GM21786 (cell line): ENCODE measurements around the gene UPB1.
A peak's percentile ranks its signal among the peaks of the same experiment; 100 is the strongest.

Experiments
- ATAC-seq: cut with Tn5 transposase; IDR thresholded peaks from one replicate; pipeline ENCODE4 v1.9.1; 2021; ENCODE audit not compliant: unreplicated experiment

UPB1 gene

DNA sequence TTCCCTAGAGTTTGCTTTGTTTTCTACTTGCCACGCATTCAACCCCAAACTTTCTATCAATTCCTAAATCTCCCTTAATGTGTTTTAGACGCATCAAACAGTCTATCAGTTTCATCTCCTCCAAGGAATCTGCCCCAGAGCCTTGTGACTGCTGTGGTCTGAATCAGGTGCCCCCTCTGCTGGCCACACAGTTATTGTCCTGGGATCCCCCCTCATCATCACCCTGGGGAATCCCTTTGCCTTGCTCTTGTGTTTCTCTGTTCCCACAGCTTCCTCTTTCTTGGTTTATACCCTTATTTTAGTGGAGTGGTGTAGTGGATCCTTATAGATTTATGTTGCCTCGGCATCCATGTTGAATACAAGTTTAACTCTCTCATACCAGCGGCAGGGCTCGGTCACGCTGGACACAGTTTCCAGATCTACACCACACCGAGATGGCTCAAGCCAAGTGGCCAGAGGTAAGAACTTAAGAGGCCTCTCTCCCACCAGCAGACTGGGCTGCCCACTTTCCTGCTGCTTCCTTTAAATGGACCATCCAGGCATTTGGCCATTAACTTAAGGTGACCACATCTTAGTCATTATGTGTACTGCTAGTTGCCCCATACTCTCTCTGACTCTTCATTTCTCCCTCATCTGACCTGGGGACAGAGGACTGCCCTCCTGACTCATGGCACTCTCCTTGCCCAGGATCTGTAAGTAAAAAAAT lies 8.2 kb downstream of the UPB1 start:
- peak; percentile 61 for ATAC-seq

DNA sequence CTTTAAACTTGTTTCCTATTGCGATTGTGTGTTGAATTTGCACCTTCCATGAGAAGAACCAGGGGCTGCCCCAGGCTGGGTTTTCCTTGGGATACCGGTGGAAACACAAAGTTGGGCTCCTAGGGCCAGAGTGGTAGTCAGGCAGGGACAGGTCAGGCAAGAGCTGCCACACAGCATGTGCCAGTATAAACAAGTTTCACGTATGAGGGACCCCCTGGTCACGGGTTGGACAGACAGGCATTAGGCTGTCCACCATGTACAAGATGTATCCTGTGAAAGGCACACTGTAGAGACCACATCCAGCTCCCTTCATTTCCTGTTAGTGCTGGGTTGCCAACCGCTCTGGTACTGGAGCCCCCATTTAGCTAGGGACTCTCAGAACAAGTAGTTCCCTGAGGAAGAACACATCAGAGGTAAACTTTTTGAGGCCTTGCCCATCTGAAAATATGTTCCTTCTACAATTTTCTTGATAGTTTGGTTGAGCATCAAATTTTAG lies 8.8 kb downstream of the UPB1 start:
- no peak for ATAC-seq

DNA sequence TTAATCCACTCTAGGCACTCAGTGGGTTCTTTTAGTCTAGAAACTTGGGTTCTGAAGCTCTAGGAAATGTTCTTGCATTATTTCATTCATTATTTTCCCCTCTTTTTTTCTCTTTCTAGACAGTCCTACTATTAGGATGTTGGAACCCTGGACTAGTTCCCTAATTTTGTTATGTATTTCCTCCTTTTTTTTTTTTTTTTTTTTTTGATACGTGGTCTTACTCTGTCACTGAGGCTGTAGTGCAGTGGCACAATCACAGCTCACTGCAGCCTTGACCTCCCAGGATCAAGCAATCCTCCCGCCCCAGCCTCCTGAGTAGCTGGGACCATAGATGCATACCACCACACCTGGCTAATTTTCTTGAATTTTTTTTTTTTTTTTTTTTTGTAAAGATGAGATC lies 9.4 kb downstream of the UPB1 start:
- ATAC-seq: no peak

DNA sequence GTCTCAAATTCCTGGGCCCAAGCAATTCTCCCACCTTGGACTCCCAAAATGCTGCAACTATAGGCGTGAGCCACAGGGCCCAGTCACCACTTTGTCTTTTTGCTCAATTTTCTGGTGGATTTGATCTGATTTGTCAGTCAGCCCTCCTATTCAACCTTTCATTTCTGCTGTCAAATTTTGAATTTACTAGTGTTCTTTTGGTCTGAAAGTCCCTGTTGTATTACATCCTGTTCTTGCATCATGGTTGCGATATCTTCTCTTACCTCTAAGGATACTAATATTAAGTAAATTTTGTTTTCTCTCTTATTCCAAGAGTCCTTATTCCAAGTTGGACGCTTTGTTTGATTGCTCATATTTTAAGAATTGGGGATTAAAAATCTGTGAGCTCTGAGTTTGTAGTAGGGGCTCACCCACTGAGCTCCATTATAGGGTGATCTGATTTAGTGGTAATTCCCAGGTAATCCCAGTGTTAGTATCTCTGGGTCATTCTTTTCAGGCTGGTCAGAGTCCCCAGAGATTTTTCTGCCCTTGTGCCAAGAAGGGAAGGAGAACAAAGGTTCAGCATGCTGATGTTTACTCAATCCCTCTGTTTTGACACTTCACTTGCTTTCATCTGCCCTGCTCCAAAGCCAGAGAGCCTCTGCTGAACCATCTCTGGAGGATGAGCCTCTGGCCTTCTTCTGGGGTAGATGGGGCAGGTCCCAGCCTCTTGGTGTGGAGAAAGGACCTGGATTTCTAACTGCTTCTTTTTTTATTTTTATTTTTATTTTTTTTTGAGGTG lies 10.0 kb downstream of the UPB1 start:
- no peak for ATAC-seq

DNA sequence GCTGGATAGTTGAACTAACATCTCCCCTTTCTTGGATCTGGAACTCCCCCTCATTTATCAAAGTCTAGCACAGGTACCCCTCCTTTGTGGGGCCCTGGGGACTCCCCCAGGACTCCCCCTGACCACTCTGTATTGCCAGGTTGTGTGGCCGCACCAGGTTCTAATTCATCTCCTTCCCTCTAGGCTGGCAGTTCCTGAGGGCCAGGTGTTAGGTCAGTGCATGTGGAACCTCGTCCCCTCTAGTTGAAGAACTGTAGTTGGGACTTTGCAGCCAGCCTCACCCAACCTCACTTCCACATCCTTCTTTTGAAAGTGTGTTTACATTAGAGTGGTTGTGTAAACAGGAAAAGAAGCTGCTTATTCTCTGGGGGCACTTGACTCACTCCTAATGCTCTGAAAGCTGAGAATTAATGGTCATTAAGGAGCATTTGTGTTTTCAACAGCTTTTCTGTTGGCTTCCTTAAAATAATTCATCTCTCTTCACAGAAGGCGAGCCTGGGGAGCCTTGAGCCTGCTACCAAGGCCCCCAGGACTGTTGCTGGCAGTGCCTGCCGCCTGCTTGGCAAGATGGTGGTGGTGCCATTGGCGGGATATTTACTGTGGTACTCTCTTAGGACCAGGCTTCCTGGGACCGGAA lies 11.8 kb downstream of the UPB1 start:
- ATAC-seq: no peak

DNA sequence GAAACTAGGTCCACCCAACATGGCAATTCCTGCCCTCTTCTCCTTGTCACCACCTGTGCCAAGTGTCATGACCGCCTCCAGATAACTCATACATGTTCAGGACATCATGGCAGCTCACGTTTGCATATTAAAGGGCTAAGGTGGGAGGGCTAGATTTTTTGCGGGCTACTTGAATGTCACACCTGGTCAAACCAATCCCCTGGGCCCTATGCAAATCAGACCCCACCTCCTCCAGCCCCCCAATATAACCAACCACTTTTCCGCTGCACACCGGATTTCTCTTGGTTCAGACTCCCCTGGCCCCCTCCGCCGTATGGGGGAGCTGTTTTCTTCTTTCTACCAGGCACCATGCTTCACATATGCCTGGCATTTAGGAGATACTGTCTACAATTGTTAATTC lies 12.6 kb downstream of the UPB1 start:
- no peak for ATAC-seq

DNA sequence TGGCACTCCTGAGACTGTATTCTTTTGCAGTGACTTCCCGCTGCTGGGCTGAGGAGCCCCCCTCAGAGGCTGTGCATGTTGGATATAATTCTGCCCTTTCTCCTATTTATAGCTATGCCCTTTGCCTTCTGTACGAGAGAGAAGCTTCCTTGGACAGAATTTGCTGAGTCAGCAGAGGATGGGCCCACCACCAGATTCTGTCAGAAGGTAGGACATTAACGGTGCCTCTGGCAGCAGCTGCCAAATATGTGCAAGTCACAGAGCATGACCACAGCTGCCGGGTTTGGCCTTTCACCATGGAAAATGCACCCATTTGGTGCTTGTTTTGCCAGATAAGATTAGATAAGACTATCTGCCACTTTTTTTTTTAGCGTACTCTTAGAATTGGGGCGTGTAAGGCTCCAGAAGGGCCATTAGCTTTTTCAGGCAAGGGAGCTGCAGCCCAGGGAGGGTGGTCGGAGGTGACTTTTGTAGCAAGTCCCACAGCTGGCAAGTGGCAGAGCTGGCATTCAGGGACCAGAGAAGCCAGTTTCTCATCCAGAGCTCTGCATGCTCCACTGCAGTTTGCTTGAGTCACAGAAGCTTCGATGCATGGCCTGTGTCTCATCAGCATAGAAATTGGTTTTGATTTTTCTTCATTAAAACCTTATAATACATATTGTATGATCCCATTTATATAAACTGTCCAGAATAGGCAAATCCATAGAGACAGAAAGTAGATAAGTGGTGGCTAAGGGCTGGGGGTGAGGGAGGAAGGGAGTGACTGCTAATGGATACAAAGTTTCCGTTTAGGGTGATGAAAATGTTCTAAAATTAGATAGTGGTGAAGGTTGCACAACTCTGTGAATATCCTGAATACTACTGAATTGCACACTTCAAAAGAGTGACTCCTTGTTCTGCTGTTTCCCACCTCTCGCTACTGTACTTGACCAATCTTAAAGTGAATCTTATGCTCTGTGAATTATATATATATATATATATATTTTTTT lies 15.8 kb downstream of the UPB1 start:
- no peak for ATAC-seq

DNA sequence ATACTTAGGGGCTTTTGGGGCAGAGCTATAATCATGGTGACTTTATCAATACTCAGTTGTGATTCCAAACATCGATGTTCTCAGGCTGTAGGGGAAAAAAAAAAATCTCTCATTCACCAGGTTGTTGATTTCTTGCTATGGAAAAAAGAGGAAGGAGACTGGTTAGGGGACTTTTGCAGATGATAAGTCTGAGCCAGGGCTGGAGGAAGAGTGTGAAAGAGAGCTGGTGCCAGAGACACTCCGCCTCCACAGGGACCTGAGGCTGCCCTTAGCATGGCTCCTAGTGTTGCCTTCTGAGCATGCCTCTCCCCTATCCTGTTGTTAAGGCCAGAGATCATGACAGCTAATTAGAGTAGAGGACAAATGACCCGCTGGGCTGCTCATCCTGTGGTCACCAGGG lies 16.9 kb downstream of the UPB1 start:
- no peak for ATAC-seq

DNA sequence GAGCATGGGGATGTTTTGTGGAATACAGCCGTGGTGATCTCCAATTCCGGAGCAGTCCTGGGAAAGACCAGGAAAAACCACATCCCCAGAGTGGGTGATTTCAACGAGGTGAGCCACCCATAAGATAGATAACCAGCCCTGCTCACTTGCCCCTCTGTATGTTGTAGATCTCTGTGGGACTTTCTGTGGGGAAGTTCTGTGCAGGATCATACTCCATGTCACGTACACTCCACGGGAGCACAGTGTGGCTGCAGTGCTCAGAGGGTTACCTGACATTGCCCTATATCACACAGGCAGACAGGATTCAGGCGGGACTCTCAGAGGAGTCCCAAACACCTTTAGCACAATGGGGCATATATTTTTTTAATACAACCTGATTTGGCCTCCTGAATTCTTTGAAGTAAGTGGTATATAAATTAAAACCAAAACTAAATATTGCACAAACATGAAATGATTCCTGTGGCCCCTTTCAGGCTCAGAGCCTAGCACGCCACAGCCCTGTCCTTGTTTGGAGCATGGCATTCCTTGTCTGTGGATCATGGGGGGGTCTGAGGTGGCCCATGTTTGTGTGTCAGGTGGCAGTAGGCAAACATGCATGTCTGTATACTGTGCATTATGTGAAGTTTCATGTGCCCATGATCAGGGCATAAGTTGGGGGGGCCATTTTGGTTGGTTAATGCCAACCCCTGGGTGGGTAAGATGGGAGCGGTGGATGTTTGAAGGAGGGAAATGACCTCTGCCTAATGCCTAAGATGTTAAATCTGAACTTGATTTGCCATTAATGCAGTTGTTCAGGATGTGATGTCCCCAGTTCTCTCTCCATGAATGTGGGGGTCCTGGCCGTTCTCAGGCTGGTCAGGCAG lies 18.5 kb downstream of the UPB1 start:
- ATAC-seq: no peak

DNA sequence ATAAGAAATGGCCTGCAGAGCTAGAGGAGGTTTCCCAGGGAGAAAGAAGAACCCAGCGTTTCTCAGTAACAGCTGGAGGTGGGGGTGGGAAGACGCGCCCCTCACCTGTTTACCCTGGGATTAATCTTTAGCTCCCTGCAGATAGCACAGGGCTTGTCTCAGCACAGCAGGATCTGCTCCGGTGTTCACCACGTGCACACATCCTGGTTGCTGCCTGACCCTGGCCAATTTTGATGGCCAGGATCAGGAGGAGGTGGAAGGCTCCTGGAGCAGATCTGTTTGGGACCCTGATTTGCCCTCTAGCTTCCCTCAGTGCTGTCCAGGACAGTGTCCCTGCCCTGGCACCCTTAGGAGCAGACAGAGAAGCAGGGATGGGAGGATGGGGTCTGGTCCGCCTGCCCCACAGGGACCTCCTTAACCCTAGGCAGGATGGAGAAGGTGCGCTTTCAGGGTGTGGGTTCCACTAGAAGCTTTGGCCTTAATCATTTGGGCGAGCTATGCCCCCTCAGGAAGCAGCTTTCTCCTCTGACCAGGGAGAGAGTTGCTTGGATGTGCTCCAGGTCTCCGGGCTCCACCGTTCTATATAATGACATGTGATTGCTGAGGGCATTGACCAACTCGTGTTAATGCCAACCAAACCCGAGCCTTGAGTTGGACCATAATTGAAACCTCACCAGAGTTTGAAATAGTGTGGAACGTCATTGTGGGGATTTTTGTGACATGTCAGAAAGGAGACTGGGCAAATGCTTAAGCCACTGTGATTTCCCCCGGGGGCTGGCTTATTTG lies 19.3 kb downstream of the UPB1 start:
- no peak for ATAC-seq

DNA sequence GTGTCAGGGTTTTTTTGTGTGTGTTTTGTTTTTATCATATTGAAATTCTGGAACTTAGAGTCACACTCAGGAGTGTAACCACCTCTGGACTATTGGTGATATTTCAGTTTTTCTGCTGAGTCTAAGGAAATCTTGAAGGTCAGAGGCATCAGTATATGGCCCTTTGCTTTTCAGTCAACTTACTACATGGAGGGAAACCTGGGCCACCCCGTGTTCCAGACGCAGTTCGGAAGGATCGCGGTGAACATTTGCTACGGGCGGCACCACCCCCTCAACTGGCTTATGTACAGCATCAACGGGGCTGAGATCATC lies 19.9 kb downstream of the UPB1 start:
- ATAC-seq: no peak

DNA sequence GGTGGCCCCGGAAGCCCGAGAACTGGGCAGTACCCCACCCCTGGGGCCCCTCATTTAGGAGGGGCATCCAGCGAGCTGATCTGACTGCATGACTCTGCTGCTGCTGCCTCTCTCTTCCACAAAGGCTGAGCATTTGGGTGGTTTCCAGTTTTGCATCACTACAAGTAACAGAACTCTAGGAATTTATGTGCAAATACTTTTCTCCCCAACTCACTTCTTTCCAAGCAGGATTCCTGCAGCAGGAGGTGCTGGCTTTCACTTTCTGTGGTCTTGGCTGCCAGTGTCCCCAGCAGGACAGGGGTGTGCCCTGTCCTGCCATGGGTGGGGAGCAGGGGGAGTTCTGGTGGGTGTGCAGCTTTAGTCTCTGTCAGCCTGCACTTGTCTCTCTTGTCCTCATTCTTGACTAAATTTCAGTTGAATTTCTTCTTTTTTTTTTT lies 21.2 kb downstream of the UPB1 start:
- no peak for ATAC-seq

DNA sequence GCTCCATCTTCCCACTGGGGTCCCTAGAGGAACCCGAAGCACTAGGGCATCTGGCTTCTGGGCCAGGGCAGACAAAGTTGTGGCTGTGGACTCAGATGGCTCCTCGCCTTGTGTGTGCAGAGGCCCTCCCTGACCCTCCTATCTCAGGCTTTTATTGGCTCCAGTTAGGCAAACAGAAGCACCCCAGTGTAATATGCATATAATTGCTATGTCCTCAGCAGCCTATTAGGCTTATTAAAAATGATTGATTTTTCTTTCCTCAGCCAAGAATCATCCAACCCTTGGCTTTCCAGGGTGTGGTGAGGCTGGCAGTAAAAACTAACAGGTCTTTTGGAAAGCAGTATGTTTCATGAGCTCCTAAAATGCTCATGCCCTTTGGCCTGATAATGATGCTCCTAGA lies 22.3 kb downstream of the UPB1 start:
- no peak for ATAC-seq

DNA sequence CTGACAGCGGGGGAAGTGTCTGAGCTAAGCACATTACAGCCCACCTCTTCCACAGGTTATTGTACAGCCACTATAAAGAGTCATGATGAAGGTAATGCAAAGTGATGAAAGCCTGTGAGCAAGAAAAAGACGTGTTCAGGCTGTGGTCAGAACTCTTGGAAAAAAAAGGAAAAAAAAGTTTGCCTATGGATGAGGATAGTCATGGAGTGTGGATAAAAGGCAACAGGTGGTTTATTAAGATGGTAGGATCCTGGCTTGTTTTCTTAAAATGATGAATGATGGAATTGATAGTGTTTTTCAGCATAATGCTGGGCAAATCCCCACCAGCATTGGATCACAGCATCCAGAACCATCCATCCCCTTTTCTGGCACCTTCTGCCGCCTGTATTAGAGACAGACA lies 23.1 kb downstream of the UPB1 start:
- ATAC-seq: no peak

DNA sequence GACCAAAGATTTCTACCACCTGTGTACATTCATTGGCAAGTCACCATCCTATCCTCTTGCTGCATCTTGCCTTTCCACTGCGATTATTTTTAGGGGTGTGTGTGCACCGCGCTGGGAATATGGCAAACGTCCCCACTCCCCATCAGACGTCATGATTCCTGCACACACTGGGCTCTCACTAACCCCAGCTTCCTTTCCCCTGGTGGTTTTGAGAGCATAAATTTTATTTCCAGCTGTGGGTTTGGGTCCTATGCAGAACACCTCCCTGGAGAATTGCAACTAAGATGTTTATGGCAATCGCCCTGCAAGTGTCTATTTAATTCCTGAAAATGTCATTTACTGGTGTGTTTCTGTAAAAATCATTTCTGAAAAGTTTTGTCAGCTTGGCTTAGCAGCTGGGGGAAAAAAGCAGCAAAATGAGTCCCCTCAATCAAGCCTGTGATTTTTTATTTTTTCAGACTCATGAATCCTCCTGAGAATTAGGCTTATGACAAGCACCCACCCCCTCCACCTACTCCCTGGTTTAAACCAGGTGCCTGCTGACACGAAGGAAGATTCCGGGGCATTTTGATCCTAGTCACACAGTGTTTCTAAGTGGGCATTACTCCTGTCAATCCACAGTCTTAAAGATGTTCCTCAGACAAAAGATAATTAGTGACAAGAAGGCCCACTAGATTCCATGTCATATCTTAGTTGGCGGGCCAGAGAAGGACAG lies 23.8 kb downstream of the UPB1 start:
- no peak for ATAC-seq

DNA sequence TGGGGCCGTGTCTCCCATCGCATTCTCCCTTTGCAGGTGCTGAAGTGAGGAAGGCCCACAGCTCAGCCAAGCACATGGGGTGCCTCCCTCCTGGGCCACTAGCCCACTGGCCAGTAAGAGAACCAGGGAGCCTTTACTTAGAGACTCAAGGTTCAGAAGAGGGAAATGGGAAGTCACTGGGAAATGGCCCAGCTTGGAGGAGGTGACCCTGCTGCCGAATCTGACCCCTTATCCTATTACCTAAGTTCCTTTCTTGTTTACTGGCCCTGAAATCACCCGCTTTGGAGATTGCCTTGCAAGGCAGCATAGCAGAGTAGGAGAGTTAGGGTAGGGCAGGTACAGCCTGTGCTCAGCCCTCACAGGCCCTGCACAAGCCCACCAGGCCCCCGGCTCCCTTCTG lies 24.4 kb downstream of the UPB1 start:
- ATAC-seq: no peak

DNA sequence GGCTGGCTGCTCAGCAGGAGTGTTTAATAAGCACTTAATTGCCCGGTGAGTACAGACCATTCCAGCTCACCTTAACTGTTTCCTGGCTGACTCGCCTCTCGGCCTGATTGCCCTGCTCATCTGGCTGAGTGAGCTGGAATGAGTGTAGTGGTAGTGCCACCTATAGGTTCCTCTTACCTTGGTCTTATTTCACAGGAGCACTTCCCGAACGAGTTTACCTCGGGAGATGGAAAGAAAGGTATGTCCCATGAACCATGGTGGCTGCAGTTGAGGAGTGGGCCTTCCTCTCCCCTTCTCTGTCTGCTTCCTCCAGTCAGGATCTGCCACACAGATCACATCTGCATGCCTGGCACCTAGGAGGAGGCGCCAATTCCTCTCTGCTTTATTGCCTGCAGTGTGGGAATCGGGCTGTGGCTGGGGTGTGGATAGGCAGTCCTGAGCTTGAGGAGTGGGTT lies 26.7 kb downstream of the UPB1 start:
- ATAC-seq: peak; percentile 50

DNA sequence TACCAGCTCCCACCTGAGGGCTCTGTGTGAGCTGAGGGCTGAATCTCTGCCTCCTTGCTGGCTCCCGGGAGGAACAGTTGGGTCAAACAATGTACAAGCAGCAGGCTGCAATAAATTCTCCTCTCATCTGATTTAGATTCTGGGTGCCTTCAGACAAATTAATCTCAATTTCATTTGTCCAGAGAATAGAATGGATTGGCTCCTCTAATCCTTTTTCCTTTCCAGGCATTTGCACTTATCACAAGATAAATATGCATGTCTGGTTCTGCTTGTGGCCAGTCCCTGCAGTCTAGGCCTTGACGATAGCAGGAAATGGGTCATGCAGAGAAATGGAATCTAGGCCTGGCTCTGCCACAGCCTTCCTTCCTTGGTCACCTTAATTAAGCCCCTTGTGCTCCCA lies 28.7 kb downstream of the UPB1 start:
- ATAC-seq: no peak
